ENCODE results near the gene CFAP20. TPM values are rescaled to one million over a fixed set of nuclear protein-coding genes. Genes with fewer than 3 reads are reported as not detected.

Gene CFAP20
- total RNA-seq, 1 experiment from 2014 or later, result 59.7 TPM

DNA sequence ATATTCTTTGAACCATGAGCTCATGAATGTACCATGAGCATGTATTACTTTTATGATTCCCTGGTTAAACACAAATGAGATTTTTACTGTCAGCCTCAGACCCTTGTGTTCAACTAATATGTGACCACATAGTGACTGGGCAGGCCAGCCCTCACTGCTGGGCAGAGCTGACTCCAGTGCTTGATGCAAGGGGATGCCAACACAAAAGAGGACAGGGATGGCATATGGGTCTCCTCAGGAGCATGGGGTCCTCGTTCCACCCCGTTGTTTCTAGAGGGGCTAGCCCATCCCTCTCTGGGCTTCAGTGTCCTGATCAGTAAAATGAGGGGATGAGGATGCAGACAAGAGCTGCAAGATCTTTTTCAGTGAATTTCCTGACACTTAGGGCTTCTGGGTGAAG, 19.3 kb downstream of the CFAP20 start:
- no peak overlapping the region for H3K9ac ChIP-seq (ENCODE audit: low read length)
- no peak overlapping the region for H3K27ac ChIP-seq (ENCODE audit: low read depth, low read length)
- H4K20me1 ChIP-seq (ENCODE audit: insufficient read depth), result no peaks in the 10 kb centered on the region; the same call in 1 of the 2 replicates
- H3K36me3 ChIP-seq (ENCODE audit: control insufficient read depth in 1 of 2, insufficient read depth in 2 of 2, low read length in 2 of 2), result peaks cover 9 to 18% of the 10 kb centered on the region in 2 experiments; a peak in 3 of 4 replicates
- no peak overlapping the region for H2AFZ ChIP-seq (ENCODE audit: low read depth, low read length, poor library complexity, severe bottlenecking)
- no peaks in the 10 kb centered on the region for H3K9me3 ChIP-seq (ENCODE audit: control insufficient read depth in 1 of 2, insufficient read depth in 1 of 2, low read depth in 1 of 2, low read length in 2 of 2)
- H3K27me3 ChIP-seq (ENCODE audit: insufficient read depth, low read length), result no peaks in the 10 kb centered on the region
- no peak for TF ChIP-seq EZH2 (IDR thresholded peaks at IDR 0.05)
- TF ChIP-seq FOSL1 (IDR thresholded peaks at IDR 0.05; ENCODE audit: low read depth), result no peak
- TF ChIP-seq, protein P1, sequence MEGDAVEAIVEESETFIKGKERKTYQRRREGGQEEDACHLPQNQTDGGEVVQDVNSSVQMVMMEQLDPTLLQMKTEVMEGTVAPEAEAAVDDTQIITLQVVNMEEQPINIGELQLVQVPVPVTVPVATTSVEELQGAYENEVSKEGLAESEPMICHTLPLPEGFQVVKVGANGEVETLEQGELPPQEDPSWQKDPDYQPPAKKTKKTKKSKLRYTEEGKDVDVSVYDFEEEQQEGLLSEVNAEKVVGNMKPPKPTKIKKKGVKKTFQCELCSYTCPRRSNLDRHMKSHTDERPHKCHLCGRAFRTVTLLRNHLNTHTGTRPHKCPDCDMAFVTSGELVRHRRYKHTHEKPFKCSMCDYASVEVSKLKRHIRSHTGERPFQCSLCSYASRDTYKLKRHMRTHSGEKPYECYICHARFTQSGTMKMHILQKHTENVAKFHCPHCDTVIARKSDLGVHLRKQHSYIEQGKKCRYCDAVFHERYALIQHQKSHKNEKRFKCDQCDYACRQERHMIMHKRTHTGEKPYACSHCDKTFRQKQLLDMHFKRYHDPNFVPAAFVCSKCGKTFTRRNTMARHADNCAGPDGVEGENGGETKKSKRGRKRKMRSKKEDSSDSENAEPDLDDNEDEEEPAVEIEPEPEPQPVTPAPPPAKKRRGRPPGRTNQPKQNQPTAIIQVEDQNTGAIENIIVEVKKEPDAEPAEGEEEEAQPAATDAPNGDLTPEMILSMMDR (IDR thresholded peaks at IDR 0.05 in 2 of 3, conservative IDR thresholded peaks at IDR 0.05 in 1 of 3; ENCODE audit: borderline replicate concordance in 1 of 3, insufficient read depth in 1 of 3, low read depth in 2 of 3, low read length in 2 of 3), result no peak
- TF ChIP-seq YY1 (IDR thresholded peaks at IDR 0.05; ENCODE audit: extremely low read depth, insufficient replicate concordance, low read depth, low read length), result no peak
- TF ChIP-seq POLR2AphosphoS5 (IDR thresholded peaks at IDR 0.05; ENCODE audit: low read depth, low read length), result no peak
- TF ChIP-seq, protein P2, sequence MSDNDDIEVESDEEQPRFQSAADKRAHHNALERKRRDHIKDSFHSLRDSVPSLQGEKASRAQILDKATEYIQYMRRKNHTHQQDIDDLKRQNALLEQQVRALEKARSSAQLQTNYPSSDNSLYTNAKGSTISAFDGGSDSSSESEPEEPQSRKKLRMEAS (IDR thresholded peaks at IDR 0.05), result no peak
- no peak for TF ChIP-seq EZH2phosphoT487 (IDR thresholded peaks at IDR 0.05; ENCODE audit: borderline replicate concordance)
- RAD21 ChIA-PET (ENCODE audit: low non-redundant PET in 1 of 2, low total read pairs in 2 of 2, uncharacterized antibody in 2 of 2, unreplicated experiment in 2 of 2), result no interaction called here
- intact Hi-C loops (cut with micrococcal nuclease), result no loop called here
- no peaks in the 10 kb centered on the region for H3K4me1 ChIP-seq (ENCODE audit: control insufficient read depth in 1 of 2, insufficient read depth in 2 of 2, low read length in 2 of 2)
- no peak overlapping the region for H3K4me2 ChIP-seq (ENCODE audit: low read length)
- ATAC-seq, result no peak
- CTCF ChIA-PET, result interaction anchor here (3.2 kb wide), 1 partner anchor 13 kb away, joined by 15 read pairs; no protein-coding TSS in a partner anchor
- no peaks in the 10 kb centered on the region for H3K79me2 ChIP-seq (ENCODE audit: insufficient read depth, low read length)
- no peaks in the 10 kb centered on the region for H3K9me2 ChIP-seq (ENCODE audit: insufficient read depth)
- no peak for DNase-seq (ENCODE audit: low read depth, low spot score)
- POLR2A ChIA-PET, result no interaction called here
- no peak overlapping the region for H3K4me3 ChIP-seq (replicated peaks in 1 of 2; ENCODE audit: low read depth in 1 of 2, low read length in 2 of 2)
- no TSS peak for BruUV-seq (replicated peaks)

DNA sequence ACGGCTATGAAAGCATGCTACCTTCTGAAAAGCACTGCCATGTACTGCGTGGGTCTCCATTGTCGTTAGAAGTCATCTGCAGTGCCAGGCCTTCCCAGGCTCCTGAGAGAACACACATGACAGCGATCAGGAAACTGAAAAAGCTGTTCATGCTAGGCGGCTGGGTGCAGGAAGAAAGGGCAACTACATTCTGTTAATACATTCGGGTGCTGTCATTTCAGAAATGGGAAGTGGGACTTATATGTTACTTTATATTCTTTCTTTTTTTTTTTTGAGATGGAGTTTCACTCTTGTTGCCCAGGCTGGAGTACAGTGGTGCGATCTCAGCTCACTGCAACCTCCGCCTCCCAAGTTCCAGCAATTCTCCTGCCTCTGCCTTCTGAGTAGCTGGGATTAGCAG, 19.9 kb downstream of the CFAP20 start:
- POLR2A ChIA-PET, result no interaction called here
- ATAC-seq, result no peak
- no peak for TF ChIP-seq ZNF274 (IDR thresholded peaks at IDR 0.05; ENCODE audit: low read depth, low read length)
- no peak for TF ChIP-seq TCF7L2 (IDR thresholded peaks at IDR 0.05; ENCODE audit: borderline replicate concordance, extremely low read depth, insufficient read depth, insufficient read length)
- no peak for TF ChIP-seq EGR1 (IDR thresholded peaks at IDR 0.05; ENCODE audit: low read depth)
- no peak for TF ChIP-seq POLR2AphosphoS5 (IDR thresholded peaks at IDR 0.05; ENCODE audit: low read depth, low read length)
- TF ChIP-seq POLR2A (IDR thresholded peaks at IDR 0.05; ENCODE audit: borderline replicate concordance, extremely low read depth, insufficient read depth, insufficient read length), result no peak

More for the DNA sequence above, 19.9 kb downstream of the CFAP20 start:
- CTCF ChIA-PET, result interaction anchor here (3.2 kb wide), 1 partner anchor 13 kb away, joined by 15 read pairs; no protein-coding TSS in a partner anchor
- DNase-seq (ENCODE audit: low read depth, low spot score), result no peak
- H3K9me2 ChIP-seq (ENCODE audit: insufficient read depth), result no peaks in the 10 kb centered on the region
- RAD21 ChIA-PET (ENCODE audit: low non-redundant PET in 1 of 2, low total read pairs in 2 of 2, uncharacterized antibody in 2 of 2, unreplicated experiment in 2 of 2), result no interaction called here
- H4K20me1 ChIP-seq (ENCODE audit: insufficient read depth), result no peaks in the 10 kb centered on the region; the same call in 1 of the 2 replicates
- H3K79me2 ChIP-seq (ENCODE audit: insufficient read depth, low read length), result no peaks in the 10 kb centered on the region
- no peak overlapping the region for H3K4me2 ChIP-seq (ENCODE audit: low read length)
- H3K9me3 ChIP-seq (ENCODE audit: control insufficient read depth in 1 of 2, insufficient read depth in 1 of 2, low read depth in 1 of 2, low read length in 2 of 2), result no peaks in the 10 kb centered on the region
- H3K4me1 ChIP-seq (ENCODE audit: control insufficient read depth in 1 of 2, insufficient read depth in 2 of 2, low read length in 2 of 2), result no peaks in the 10 kb centered on the region
- peaks cover 4 to 12% of the 10 kb centered on the region in 2 experiments; a peak in 3 of 4 replicates for H3K36me3 ChIP-seq (ENCODE audit: control insufficient read depth in 1 of 2, insufficient read depth in 2 of 2, low read length in 2 of 2)
- intact Hi-C loops (cut with micrococcal nuclease), result no loop called here
- H3K9ac ChIP-seq (ENCODE audit: low read length), result no peak overlapping the region
- H3K27ac ChIP-seq (ENCODE audit: low read depth, low read length), result no peak overlapping the region
- BruUV-seq (replicated peaks), result no TSS peak
- H3K27me3 ChIP-seq (ENCODE audit: insufficient read depth, low read length), result no peaks in the 10 kb centered on the region
- H3K4me3 ChIP-seq (replicated peaks in 1 of 2; ENCODE audit: low read depth in 1 of 2, low read length in 2 of 2), result no peak overlapping the region
- H2AFZ ChIP-seq (ENCODE audit: low read depth, low read length, poor library complexity, severe bottlenecking), result no peak overlapping the region

All from HCT116 (cell line).